Stimulated activated CD4-positive, alpha-beta T cell treated with anti-CD3 and anti-CD28 coated beads, TNF-alpha, amount 100 ng/mL, for 24 hours (primary cell): Measurements from ENCODE around the gene GSX2.

ENCODE experiments used
- DNase-seq, 3 experiments: peaks; one replicate each; pipeline ENCODE4 v3.0.0-alpha.2; 2020; ENCODE audit warnings: low read depth in 3 of 3

The GSX2 gene

DNA sequence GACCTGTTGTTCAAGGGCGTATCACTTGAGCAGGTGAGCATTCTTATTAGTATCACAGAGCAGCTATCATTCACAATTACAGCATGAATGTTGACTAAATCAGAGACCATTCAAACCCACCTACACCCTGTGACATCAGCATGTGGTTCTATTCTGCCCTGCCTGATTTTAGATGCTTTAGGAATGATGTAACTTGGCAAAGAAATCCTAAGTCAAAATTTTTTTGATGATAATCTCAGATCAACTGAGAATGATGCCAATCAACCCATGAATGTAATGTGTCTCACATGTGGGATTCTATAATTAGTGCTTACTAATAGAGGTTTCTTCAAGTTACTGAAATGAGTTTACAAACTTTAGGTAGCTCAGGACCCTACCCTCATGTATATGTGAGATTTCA is 22.2 kb upstream of the GSX2 start:
- no peak for DNase-seq

- no peak for DNase-seq
These were observed 17.8 kb upstream of the GSX2 start for GRCh38 chr4:54082168-54082567.

- DNase-seq, result no peak
These were observed 14.7 kb upstream of the GSX2 start for GRCh38 chr4:54085284-54085683.

GRCh38 chr4:54089875-54090274 is 10.1 kb upstream of the GSX2 start:
- DNase-seq, result no peak

DNA sequence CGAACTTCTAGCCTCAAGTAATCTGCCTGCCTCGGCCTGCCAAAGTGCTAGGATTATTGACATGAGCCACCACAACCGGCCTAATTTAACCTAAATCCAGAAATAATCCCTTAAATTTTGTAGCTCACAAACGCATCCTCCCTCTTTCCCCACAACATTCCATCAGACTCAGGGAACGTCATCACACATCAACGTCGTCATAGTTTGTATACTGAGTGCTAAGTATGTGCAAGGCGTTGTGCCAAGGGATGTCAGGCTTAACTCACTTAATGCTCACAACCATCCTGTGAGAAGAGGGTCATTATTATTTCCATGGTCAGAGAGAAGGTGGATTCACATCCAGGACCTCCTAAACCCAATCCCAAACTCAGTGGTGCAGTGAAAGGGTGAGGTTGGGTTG is 9.6 kb upstream of the GSX2 start:
- DNase-seq, result no peak

GRCh38 chr4:54090804-54091623 is 8.9 kb upstream of the GSX2 start:
- DNase-seq, result no peak

GRCh38 chr4:54091637-54092404 is 8.1 kb upstream of the GSX2 start:
- peak; percentile 51 to 70 (median 58) for DNase-seq

- DNase-seq, result no peak
These were observed 7.3 kb upstream of the GSX2 start for GRCh38 chr4:54092405-54093323.

GRCh38 chr4:54093324-54094240 is 6.4 kb upstream of the GSX2 start:
- DNase-seq, result peak in 1 of 3 experiments; percentile 34

DNA sequence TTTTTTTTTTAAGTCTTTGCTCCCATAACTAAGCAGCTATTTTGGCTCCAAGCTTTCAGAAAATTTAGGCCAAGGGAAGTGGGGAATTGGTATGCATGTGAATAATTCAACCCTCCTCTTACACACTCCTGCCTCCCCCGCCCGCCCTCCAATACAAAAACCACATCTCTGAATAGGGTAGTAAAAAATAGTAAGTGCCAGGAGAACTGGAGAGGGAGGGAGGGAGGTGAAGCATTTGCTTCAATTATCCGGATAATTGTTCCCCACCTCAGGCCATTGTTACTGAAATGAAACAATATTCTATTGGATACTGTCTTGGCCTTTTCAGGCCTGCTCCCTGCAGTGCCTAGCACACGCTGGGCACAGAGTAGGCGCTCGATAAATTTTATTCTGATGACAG is 5.5 kb upstream of the GSX2 start:
- no peak for DNase-seq

DNA sequence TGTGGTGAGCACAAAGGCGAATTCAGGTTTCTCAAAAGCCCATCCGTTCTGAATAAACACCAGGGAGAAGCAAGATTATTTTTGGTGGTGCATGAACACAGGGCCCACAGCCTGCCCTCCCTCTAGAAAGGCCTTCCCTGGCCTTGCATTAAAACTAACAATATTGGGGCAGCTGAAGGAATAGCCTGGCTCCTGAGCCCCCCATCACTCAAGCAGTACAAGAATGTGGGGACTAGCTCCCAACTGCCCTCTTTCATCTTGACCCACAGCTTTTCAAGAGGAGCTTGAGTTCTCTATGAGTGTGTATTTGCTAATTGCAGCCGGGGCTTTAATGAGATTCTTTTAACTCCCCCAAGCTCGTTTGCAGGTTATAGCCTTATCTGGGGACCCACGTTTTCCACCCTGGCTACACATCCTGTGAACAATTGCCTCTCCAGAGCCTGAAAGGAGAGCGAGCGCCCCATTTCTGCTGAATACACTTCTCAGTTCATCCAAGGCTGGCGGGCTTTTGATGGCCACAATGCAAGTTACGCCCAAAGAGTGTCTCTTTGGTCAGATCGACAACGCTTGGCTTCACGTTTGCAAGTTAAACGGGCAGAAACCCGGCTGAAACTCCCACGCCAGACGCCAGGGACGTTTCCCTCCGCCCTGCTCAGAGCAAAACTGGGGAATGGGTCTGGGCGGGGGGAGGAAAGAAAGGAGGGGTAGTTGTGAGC is 4.7 kb upstream of the GSX2 start:
- no peak for DNase-seq

DNA sequence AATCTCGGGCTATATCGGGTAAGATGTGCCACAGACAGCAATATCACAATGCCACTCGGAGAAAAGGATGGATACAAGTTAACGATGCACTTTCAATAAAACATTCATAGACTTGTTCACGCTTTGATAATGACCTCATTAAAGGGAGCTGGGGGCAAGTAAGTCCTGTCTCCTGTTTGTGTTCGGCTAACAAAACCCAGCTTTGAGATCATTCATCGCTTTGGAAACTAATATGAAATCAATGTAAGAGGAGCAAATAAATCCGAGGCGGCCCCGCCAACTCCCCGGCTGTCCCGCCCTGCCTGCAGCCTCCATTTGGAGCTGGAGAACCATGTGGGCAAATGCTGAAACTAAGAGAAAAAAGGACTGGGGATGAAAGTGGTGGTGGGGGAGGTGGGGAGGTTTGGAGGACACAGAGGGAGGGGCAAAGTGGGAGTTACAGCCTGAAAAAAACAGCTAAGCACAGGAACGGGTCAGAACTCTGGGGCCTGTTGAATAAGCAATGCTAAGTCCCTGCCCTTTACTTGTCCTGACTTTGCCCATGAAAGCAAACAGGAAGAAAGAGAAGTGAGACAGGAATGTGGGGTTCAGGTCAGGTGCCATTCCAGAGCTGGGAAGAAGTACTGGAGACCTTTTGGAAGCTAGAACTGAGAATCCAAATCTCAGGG is 3.5 kb upstream of the GSX2 start:
- no peak for DNase-seq

GRCh38 chr4:54097152-54097551 is 2.8 kb upstream of the GSX2 start:
- DNase-seq, result no peak

DNA sequence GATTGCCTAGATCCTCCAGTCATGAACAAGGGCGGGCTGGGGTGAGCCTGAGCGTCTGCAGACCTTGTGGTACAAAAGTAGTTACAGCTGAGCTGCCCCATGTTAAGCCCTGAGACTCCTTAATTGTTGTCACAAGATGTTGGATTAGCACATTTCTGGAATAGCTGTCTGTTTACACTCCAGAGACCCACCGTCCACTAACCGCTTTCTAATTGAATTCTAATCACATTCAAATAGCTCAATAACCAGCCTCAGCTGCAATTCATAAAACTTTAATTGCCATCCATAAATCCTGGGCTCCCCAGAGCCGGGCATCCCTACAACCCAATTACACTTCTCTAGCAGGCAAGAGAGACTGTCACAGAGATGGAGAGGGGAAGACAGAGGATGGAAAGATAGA is 1.6 kb upstream of the GSX2 start:
- DNase-seq, result no peak

DNA sequence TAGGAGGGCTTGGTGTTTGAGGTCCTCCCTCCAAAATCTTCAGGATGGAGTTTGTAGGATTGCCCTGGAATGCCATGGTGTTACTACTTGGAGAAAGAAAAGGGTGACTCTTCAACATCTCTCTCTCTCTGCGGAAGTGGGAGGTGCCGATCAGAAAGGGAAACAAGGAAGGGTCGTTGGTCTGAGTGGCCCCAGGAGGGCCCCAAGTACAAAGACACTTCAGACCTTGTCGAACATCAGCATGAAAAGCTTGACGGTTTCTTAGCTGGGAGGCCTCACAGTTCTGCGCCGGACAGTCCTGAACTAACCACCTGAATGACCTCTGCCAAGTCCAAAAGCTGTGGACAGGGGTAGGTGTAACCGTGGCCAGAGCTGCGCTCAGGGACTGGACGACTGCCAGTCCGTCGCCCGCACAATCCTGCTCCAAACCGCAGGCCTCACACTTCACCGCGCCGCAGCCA is 646 bp upstream of the GSX2 start:
- DNase-seq, result no peak

DNA sequence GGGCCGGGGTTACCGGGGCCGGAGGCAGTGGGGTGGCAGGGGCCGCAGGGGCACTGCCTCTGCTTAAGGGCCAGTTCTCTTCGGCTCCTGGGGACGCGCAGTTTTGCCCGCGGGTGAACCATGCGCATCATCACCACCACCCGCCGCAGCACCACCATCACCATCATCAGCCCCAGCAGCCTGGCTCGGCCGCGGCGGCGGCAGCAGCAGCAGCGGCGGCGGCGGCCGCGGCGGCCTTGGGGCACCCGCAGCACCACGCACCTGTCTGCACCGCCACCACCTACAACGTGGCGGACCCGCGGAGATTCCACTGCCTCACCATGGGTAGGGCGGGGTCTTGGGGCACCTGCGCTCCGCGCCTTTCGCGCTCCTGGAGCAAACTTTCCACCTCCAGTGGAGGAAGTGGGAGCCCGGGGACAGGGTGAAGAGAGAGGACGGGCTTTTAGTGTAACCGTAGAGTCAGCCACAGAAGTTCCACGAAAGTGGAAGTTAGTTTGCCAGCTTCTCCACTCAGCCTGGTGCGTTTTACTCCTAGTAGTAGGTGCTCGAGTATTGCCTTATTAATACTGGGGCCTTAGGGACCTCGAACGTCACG is 729 bp downstream of the GSX2 start:
- DNase-seq, result no peak

- no peak for DNase-seq
These were observed 1.5 kb downstream of the GSX2 start for GRCh38 chr4:54101190-54102041.

- no peak for DNase-seq
These were observed 2.7 kb downstream of the GSX2 start for GRCh38 chr4:54102531-54103106.
